Left kidney (tissue), 2 donors: ENCODE results near the gene TREML2. TPM values are rescaled to one million over a fixed set of nuclear protein-coding genes. Genes with fewer than 3 reads are reported as not detected.

Experiments used
- DNase-seq: peaks from one replicate; pipeline ENCODE4 v3.0.0-alpha.2; 2013
- polyA plus RNA-seq: library from polyadenylated mRNA; unstranded; fragments of 120-200 nt; gene quantifications from one replicate; pipeline ENCODE4 v1.2.1, GENCODE V29; 2013; ENCODE audit not compliant: insufficient read length

Gene TREML2
- polyA plus RNA-seq, 1 donor, result 0.07 TPM

DNA sequence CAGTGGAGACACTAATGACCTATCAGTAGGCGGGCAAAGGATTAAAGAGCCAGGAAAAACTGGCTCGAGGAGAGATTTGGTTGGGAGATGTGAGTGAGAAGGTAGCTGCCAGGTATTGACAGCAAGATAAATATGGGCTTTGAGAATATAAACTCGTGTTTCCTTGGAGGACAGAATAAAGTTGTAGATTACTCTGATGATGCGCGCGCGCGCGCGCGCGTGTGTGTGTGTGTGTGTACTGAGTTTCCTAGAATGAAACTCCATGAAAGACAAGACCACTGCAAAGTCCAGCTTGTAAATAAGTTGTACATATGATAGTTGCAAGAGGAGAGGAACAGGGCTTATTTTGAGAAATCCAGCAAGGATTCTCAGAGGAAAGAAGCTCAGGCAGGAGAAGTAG, 24.8 kb downstream of the TREML2 start:
- no peak for DNase-seq

DNA sequence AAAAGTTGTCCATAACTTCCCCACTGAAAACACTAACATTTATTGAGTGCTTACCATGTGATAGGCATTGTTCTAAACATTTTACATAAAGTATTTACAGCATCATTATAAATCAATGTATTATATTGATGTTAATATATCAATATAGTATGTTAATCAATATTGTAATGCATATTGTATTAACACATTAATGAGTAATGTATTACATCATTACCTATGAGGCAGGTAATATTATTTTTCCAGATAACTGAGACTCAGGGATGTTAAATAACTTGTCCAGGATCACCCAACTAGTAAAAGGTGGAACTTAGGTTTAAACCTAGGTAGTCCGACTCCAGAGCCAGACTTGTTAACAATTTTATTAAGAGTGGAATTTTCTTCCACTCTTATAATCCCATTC, 25.9 kb downstream of the TREML2 start:
- DNase-seq, result no peak

DNA sequence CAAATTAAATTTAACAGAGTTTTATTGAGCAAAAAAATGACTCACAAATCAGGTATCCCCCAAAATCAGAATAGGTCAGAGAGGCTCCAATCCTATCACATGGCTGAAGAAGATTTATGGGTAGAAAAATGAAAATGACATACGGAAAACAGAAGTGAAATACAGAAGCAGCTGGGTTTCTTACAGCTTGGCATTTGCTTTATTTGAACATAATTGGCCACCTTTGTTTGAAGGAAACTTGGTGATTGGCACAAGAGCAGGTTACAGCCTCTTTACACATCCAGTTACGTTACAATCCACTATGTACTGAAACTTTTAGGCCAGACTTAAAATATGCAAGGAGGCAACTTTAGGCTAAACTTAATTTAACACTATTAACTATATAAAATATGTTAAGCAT, 26.3 kb downstream of the TREML2 start:
- no peak for DNase-seq

DNA sequence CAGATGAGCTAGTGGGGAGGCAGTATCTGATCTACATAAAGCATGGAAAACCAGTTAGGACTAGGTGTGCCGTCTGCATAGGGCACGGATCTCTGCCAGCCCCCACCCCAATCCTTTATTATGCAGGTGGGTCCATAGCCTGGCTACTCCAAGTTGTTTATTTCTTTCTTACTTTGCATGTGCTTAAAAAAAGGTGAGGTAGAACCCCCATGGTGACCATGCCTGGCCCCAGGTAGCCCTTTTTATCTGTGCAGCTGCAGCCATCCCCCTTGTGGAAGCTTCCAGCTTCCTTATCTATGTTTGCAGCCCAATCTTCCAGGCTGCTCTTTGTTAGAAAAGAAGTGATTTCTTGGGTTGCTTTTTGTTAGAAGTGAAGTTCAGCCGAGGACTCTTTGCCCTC, 29.0 kb downstream of the TREML2 start:
- no peak for DNase-seq

DNA sequence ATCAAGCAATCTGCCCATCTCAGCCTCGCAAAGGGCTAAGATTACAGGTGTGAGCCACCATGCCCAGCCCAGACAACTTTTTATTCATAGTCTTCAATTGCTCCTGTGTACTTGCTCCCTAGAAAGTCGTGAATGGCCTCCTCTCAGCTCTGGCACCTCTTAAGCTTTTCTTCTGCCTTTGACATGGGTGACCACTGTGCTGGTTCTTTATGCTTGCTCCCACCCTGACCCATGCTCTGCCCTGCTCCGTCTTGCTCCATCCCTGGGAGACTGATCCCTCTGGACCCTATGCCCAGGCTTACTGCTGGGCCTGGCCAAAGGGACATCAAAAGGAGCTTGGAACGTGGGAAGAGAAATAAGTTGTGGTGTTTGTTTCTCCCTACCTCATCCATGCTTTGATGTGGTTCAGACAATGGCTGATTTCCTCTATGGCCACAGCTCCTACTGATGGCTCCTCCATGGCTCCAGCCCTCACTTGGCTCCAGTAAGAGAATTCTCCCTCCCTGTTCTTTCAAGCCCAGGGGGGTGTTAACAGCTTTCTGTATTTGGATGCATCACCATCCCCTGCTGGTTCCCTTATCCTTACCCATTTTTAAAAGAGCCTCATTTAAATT, 30.3 kb downstream of the TREML2 start:
- DNase-seq, result no peak

DNA sequence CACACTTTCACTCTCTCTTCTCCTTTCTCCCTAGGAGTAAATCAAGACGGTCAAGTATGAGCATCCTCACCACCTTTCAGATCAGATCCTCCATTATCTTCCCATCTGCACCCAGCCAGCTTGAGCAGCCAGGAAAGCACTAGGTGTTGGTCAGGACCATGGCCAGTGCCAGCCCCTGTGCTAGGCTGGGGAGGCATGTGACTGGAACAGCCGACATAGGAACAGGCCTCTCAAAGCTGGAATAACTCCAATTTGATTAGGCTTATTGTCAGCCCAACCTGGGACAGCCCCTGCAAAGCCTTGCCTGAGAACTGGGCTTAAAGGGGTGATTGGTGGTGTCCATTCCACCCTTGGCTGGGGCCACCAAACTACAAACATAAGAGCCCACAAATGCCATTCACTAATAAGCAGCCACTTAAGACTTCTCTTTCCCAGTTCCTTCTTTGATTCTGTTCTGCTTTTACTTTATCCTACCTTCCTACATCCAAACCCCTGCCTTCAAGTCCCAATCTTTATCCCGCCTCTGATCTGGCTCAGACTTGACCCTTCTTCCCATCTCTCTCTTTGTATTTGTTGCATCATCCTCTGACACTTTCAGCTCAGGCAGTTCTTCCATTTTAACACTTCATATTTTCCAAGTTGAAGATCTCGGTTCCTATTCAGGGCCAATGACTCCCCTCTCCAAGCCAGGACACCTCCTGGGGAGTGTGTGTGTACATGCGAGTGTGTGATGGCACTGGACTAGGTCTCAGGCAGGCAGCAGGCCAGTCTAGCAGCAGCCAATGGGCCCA, 33.6 kb downstream of the TREML2 start:
- DNase-seq, result peak; percentile 47

DNA sequence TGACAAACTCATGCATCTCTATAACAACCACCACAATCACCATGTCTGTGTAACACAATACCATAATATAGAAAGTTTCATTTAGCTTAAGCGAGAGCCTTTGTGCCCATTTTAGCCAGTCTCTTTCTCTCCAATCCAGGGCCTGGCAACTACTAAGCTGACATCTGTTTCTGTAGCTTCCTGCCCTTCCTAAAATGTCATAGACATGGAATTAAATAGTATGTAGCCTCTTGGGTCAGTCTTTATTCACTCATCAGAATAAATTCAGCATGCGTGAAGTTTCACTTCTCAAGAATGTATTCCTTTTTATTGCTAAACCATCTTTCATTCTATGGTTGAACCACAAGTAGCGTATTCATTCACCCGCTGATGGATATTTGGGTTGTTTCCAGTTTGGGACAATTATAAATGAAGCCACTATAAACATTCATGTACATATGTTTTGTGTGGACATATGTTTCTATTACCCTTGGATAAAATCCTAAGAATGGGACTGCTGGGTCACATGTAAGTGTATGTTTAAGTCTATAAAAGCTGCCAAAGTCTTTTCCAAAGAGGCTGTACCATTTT, 36.3 kb downstream of the TREML2 start:
- peak; percentile 35 for DNase-seq

DNA sequence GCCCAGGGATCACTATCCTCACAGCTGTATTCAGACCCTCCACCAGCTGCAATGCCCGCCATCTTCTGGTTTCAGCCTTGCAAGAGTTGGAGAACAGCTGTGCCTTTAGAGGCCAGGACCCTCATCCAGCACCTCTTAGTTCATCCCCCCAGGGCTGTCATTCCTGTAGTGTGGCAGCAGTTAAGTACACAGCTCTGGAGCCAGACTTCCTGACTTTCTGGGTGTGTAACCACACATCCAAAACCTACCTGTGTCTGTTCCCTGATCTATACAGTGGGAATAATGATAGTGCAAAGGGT, 37.6 kb downstream of the TREML2 start:
- DNase-seq, result no peak

DNA sequence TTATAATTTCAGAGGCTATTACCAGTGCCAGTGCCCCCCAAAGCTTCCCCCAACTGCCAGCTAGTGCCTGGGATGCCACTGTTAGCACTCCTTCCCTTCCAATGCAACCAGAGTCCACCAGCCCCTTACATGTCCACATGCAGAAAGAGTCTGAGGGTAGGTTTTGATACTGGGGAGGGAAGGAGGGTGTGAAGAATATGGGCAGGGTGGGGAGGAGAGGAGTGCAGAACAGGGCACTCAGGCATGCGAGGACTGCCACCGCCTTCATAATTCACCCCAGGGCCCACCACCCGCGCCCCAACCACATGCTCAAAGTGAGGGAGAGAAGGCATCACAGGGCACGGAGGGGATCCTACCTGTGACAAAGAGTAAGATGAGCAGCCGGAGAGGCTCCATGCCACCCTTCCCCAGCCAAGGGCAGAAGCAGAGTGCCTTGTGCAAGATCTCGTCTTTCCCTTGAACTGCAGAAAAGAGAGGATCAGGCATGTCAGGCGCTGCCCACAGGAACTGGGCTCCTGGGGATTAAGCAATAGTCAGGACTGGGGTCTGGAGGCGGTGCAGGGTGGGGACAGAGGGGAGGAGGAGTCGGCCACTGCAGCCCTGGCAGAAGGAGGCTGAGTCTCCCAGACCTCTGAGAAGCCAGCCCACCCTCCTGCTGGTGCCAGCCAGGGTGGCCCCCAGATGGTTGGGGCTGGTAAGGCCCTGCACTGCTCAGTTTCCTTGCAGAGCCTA, 38.1 kb downstream of the TREML2 start, which contains the start of gene TREM2:
TSS of gene TREM2 (minus strand) at position 430 of the 732 bp plus-strand sequence. CDS start at position 396, 34 bp downstream.
- DNase-seq, result no peak

DNA sequence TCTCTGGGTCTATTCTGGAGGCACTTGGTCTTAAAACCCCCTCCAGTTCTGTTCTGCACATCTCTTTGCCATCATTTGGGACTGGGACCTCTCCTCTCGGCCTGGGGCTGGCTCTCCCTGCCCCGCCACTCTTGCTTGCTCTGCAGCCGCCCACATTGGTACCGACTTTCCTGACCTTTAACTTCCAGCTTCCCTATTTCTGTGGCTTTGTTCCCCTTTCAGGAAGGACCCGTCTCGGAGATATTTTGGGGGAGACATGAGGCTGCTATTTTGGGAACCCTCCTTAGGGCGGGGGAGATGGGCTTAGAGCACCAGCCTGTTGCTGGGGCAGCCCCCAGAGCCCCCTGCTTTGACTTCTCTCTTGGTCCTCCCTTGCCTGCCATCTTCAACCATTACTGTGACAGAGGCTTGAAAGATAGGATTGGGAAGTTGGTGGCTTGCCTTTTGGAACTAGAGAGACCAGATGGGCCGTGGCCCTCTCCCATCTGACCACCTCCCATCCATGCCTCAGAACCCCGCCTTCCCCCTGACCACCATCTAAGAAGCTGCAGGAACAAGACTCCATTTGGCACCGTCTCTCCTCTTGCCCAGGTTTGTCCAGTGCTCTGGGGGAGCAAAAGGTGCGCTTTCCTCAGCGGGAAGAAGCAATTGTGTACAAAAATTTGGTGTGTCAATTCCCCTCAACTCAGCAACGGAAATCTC, 38.9 kb downstream of the TREML2 start:
- DNase-seq, result no peak

DNA sequence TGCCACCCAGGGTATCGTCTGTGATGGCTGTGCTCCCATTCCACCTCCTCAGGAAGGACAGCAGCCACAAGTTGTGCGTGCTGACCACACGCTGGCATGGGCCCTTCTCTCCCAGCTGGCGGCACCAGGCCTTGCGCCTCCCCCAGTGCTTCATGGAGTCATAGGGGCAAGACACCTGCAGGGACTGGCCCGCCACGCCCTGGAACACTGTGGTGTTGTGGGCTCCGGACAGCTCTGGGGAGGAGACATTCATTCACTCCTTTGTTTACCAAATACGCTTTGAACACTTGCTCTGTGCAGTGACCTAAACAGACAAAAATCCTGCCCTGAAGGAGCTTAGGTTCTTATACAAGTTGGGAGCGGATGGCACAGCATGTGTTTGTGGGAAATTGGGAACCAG, 39.6 kb downstream of the TREML2 start:
- no peak for DNase-seq

DNA sequence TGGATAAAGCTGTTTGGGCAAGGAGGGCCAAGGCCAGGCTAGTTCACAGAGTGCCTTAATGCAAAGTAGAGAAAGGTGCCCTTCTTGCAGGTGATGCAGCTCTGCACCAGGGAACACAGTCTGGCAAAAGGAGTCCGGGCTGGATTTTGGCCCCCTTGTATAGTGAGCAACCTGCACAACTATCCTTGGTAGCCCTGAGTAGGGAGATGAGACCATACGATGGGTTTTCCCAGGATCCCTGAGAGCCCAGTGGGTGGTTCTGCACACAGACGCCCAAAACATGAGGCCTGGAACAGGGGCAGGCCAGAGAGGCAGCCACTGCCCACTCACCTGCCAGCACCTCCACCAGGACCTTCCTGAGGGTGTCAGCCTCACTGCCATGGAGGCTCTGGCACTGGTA, 40.0 kb downstream of the TREML2 start:
- DNase-seq, result no peak

DNA sequence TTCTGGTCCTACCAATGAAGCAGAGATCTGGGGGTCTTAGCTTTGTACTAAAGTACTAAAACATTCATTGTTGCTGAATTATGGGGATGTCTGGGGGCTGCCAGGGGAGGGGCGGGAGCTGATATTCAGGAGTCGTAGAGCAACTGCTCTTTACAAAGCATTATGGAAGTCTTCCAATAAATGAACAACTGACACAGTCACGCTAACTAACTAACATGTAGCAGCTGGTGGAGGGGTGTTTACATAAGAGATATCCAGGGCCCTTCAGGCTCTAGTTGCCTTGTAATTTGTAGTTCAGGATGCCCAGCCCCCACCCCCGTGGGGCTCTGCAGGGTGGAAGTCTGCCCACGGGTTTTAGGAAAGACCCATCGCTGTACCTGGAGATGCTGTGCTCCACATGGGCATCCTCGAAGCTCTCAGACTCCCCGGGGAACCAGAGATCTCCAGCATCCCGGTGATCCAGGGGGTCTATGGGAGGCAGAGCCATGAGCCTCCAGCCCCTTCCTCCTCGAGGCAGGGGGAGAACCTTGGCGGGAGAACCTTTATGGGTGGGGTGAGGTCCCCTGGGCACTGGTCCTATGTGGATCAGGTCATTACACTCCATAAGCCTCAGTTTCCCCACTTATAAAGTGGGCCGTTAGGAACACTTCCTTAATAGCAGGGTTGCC, 41.4 kb downstream of the TREML2 start:
- peak; percentile 56 for DNase-seq

DNA sequence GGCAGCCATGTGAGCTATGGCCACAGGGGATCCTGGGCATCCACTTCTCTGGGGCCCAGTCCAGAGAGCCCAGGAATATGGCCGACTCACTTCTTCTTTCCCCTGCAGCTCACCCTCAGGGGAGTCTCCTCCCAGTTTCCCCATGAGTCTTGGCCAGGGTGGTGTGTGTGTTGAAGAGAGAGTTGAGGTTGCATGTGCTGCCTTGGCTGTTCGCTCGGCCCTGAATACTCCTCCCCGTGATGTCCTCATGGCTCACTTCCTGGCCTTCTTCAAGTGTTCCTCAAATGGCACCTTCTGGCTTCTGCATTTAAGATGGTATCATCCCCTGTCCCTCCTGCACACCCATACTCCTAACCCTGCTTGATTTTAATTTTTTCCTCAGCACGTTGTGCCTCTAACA, 43.6 kb downstream of the TREML2 start:
- DNase-seq, result no peak

DNA sequence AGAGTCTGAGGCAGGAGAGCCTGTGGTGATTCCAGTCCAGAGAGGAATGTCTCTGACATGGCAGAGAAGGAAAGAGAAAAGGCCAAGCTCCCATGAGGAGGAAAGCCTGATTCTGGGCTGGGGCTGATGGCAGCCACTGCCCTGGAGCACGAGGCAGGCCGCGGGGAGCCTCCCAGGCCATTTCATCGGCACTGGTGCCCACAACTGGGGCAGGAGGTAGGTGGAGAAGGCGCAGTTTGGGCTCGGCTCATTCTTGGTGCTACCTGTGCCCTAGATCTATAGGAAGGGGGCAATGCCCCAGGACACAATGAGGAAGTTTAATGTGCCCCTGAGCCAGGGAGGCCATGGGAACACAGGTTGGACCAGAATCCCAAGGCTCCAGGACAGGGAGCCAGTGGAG, 44.2 kb downstream of the TREML2 start:
- DNase-seq, result no peak

DNA sequence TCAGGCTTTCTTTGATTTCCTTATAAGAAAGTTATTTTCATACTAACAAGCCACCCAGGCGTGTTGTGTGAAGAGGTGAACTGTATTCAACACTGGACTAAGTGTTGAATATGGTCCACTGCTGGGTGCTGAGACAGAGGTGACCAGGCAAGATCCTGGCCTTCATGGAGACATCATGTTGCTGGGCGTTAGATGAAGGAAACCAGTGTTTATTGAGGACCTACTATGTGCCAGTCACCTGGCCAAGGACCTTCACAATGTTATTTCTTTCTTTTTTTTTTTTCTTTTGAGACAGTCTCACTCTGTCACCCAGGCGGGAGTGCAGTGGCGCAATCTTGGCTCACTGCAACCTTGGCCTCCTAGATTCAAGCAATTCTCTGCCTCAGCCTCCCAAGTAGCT, 44.9 kb downstream of the TREML2 start:
- no peak for DNase-seq

DNA sequence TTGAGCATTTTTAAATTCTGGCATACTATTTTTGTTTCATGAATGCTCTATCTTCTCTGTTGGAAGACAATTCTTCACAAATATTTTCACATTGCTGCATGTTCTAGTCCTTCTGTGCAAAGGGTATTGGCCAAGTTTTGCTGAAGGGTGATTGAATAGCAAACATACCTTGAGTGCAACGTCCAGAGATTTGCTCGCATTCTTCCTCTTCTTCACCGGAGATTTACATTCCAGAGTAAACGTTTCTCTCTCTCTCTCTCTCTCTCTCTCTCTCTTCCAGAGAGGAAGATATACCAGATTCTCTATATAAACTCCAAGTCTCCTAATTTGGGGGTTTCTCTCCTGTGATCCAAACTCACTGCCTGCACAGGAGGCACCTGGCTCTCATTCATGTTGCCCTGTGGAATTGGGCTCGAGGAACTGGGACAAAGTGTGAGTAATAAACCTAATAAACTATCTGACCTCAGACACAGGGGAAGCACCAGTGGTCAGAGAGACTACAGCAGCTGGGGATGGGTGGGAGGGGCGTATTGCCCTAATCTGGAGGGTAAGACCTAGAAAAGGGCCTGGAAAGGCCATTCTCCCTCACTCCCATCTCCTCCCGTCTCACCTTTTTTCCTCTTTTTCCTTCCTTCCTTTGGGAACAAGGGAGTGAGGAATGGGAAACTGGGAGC, 45.7 kb downstream of the TREML2 start:
- no peak for DNase-seq

DNA sequence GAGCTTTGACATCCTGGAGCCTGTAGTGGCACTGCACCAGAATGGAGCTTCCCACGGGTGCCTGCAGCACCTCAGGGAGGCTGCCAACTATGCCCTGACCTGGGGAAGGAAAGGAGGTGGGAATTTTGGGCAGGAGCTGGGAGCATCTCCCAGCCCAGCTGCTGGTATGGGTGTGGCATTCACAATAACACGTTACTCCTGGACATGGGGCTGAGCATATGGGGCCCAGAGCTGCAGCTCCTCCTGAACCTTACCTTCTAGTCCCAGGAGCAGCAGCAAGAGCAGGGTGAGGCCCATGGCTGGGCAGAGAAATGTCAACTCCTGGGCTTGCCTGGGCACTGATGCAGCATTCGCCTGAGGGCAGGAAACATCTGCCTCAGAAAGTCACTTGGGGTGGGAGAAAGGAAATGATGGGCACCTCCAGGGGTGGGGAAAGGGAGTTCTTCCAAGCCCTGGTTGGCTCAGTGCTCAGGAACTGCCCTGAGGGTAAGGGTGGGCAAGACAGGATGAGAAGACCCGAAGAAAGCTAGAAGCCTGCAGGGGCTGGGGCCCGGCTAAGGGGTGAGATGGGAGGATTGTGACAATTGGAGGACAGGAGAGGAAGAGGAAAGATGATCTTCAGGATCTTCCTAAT, 46.8 kb downstream of the TREML2 start, which contains the start of gene TREML1:
TSS of gene TREML1 (minus strand) at position 356 of the 634 bp plus-strand sequence. CDS start at position 297, 59 bp downstream.
- DNase-seq, result no peak

DNA sequence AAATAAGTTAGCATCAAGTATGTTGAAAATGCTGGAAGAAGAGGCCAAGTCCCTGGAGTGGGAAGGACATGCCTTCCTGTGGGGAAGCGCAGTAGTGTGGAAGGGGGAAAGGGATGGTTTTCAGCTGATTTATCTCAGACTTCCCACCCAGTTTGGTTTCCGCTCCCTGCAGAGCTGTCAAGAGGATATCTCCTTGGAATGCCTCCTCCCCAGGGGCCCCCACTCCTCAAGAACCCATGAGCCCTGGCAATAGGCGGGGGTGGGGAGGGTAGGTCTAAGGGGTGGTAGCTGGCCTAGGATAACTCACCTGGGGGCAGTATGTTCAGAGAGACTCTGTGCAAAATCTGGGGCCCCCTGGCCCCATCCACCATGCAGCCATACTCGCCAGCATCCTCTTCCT, 47.5 kb downstream of the TREML2 start:
- no peak for DNase-seq

DNA sequence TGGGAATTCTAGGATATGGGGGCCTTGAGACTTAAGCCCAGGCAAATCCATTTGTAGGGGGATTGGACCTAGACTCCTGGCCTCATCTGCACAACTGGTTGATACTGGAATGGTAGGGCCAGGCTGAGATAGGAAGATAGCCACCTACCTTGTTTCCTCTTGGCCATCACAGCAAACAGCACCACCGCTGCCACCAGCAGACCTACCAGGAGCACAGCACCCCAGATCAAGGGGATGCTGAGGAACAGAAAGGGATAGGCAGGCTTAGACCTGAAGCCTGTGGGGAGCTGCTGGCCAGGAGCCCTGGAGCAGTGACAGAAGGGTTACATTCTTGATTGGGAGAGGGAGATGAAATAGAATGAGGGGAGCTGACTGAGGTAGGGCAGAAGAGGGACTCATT, 50.3 kb downstream of the TREML2 start:
- DNase-seq, result no peak

DNA sequence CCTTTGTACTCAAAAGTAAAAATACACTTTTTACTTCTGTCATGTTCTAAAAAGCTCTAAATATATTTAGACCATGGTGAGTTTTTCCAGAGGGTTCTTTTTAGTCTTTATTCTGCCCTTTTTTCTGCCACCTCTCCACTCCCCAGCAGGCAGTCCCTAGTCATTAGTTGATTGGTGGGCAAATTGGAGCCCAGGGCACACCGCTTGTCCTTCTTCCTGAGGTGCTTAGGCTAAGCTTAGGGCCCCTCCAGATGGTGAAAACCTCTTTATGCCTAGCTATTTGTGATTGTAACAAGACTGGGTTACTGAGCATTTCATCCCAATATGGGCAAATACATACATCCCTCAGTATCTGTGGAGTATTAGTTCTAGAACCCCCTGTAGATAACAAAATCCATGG, 53.0 kb downstream of the TREML2 start:
- no peak for DNase-seq
